HEK293 (cell line): ENCODE results near the gene NEU1.

ENCODE experiments used
- ELK4 ChIP-seq: IDR thresholded peaks from 2 replicates; pipeline ENCODE4 v1.6.1; 2011; ENCODE audit warnings: mild to moderate bottlenecking, low read depth, low read length, borderline replicate concordance
- GFI1B ChIP-seq: fragments of 450-650 bp; formaldehyde crosslinking; IDR thresholded peaks from 2 replicates; pipeline ENCODE4 v1.5.1; 2016; ENCODE audit warnings: missing biosample characterization, missing genetic modification characterization
- KLF17 ChIP-seq: fragments of 450-650 bp; formaldehyde crosslinking; IDR thresholded peaks from 2 replicates; pipeline ENCODE4 v1.5.1; 2016; ENCODE audit warnings: missing biosample characterization, missing genetic modification characterization
- SCRT1 ChIP-seq: fragments of 450-650 bp; formaldehyde crosslinking; IDR thresholded peaks from 2 replicates; pipeline ENCODE4 v1.5.1; 2016; ENCODE audit warnings: missing biosample characterization, missing genetic modification characterization, borderline replicate concordance
- SP3 ChIP-seq: fragments of 450-650 bp; formaldehyde crosslinking; IDR thresholded peaks from 2 replicates; pipeline ENCODE4 v1.5.1; 2016; ENCODE audit warnings: missing biosample characterization, missing genetic modification characterization
- ZBTB20 ChIP-seq: fragments of 450-650 bp; formaldehyde crosslinking; IDR thresholded peaks from 2 replicates; pipeline ENCODE4 v1.5.1; 2016; ENCODE audit warnings: missing biosample characterization, missing genetic modification characterization
- ZFP37 ChIP-seq: fragments of 450-650 bp; formaldehyde crosslinking; IDR thresholded peaks from 2 replicates; pipeline ENCODE4 v1.5.1; 2016; ENCODE audit warnings: missing biosample characterization, missing genetic modification characterization
- ZNF146 ChIP-seq: fragments of 450-650 bp; formaldehyde crosslinking; IDR thresholded peaks from 2 replicates; pipeline ENCODE4 v1.5.1; 2016; ENCODE audit warnings: missing biosample characterization, missing genetic modification characterization
- ZNF2 ChIP-seq: fragments of 450-650 bp; formaldehyde crosslinking; IDR thresholded peaks from 2 replicates; pipeline ENCODE4 v1.5.1; 2016; ENCODE audit warnings: missing biosample characterization, missing genetic modification characterization
- ZNF202 ChIP-seq: fragments of 450-650 bp; formaldehyde crosslinking; IDR thresholded peaks from 2 replicates; pipeline ENCODE4 v1.5.1; 2016; ENCODE audit warnings: missing biosample characterization, missing genetic modification characterization, borderline replicate concordance
- ZNF24 ChIP-seq: fragments of 450-650 bp; formaldehyde crosslinking; IDR thresholded peaks from 2 replicates; pipeline ENCODE4 v1.5.1; 2016; ENCODE audit warnings: missing biosample characterization, missing genetic modification characterization
- ZNF248 ChIP-seq: fragments of 450-650 bp; formaldehyde crosslinking; IDR thresholded peaks from 2 replicates; pipeline ENCODE4 v1.5.1; 2017; ENCODE audit warnings: missing biosample characterization, missing genetic modification characterization
- ZNF266 ChIP-seq: fragments of 450-650 bp; formaldehyde crosslinking; IDR thresholded peaks from 2 replicates; pipeline ENCODE4 v1.5.1; 2016; ENCODE audit warnings: missing biosample characterization, missing genetic modification characterization, low read depth
- ZNF324 ChIP-seq: fragments of 450-650 bp; formaldehyde crosslinking; IDR thresholded peaks from 2 replicates; pipeline ENCODE4 v1.5.1; 2016; ENCODE audit warnings: missing biosample characterization, missing genetic modification characterization
- ZNF335 ChIP-seq: fragments of 450-650 bp; formaldehyde crosslinking; conservative IDR thresholded peaks from 2 replicates; pipeline ENCODE4 v1.5.1; 2016; ENCODE audit warnings: missing biosample characterization, missing genetic modification characterization
- ZNF366 ChIP-seq: fragments of 450-650 bp; formaldehyde crosslinking; conservative IDR thresholded peaks from 2 replicates; pipeline ENCODE4 v1.5.1; 2016; ENCODE audit warnings: missing biosample characterization, missing genetic modification characterization
- ZNF37A ChIP-seq: fragments of 450-650 bp; IDR thresholded peaks from 2 replicates; pipeline ENCODE4 v1.5.1; 2018; ENCODE audit warnings: missing biosample characterization, missing genetic modification characterization
- ZNF529 ChIP-seq: fragments of 450-650 bp; formaldehyde crosslinking; IDR thresholded peaks from 2 replicates; pipeline ENCODE4 v1.5.1; 2017; ENCODE audit warnings: missing genetic modification characterization, missing biosample characterization; ENCODE audit not compliant: insufficient replicate concordance
- ZNF571 ChIP-seq: fragments of 450-650 bp; formaldehyde crosslinking; IDR thresholded peaks from 2 replicates; pipeline ENCODE4 v1.5.0; 2017; ENCODE audit warnings: missing biosample characterization, missing genetic modification characterization
- ZNF585B ChIP-seq: fragments of 450-650 bp; formaldehyde crosslinking; IDR thresholded peaks from 2 replicates; pipeline ENCODE4 v1.5.1; 2016; ENCODE audit warnings: missing biosample characterization, missing genetic modification characterization
- ZNF596 ChIP-seq: fragments of 450-650 bp; IDR thresholded peaks from 2 replicates; pipeline ENCODE4 v1.5.0; 2018; ENCODE audit warnings: missing biosample characterization, mild to moderate bottlenecking, missing genetic modification characterization, moderate library complexity
- ZNF626 ChIP-seq: fragments of 450-650 bp; sonication (Bioruptor Pico); formaldehyde crosslinking; IDR thresholded peaks from 2 replicates; pipeline ENCODE4 v1.5.1; 2018; ENCODE audit warnings: missing biosample characterization, missing genetic modification characterization, inconsistent platforms
- ZNF747 ChIP-seq: fragments of 450-650 bp; formaldehyde crosslinking; IDR thresholded peaks from 2 replicates; pipeline ENCODE4 v1.5.1; 2016; ENCODE audit warnings: missing biosample characterization, missing genetic modification characterization
- ZNF837 ChIP-seq: fragments of 450-650 bp; formaldehyde crosslinking; IDR thresholded peaks from 2 replicates; pipeline ENCODE4 v1.5.1; 2016; ENCODE audit warnings: missing biosample characterization, missing genetic modification characterization
- ZNF843 ChIP-seq: fragments of 450-650 bp; formaldehyde crosslinking; IDR thresholded peaks from 2 replicates; pipeline ENCODE4 v1.5.1; 2016; ENCODE audit warnings: missing biosample characterization, missing genetic modification characterization
- TF ChIP-seq, protein P1 (sequence below): fragments of 450-650 bp; formaldehyde crosslinking; IDR thresholded peaks from 2 replicates; pipeline ENCODE4 v1.5.1; 2016; ENCODE audit warnings: missing biosample characterization, missing genetic modification characterization
- TF ChIP-seq, protein P2 (sequence below): fragments of 450-650 bp; formaldehyde crosslinking; IDR thresholded peaks from 2 replicates; pipeline ENCODE4 v1.5.1; 2017; ENCODE audit warnings: missing biosample characterization, missing genetic modification characterization
- TF ChIP-seq, protein P3 (sequence below): fragments of 450-650 bp; formaldehyde crosslinking; IDR thresholded peaks from 2 replicates; pipeline ENCODE4 v1.5.1; 2016; ENCODE audit warnings: missing biosample characterization, missing genetic modification characterization, low read depth
- TF ChIP-seq, protein P4 (sequence below): fragments of 450-650 bp; formaldehyde crosslinking; IDR thresholded peaks from 2 replicates; pipeline ENCODE4 v1.5.1; 2016; ENCODE audit warnings: missing biosample characterization, missing genetic modification characterization

NEU1 gene

DNA sequence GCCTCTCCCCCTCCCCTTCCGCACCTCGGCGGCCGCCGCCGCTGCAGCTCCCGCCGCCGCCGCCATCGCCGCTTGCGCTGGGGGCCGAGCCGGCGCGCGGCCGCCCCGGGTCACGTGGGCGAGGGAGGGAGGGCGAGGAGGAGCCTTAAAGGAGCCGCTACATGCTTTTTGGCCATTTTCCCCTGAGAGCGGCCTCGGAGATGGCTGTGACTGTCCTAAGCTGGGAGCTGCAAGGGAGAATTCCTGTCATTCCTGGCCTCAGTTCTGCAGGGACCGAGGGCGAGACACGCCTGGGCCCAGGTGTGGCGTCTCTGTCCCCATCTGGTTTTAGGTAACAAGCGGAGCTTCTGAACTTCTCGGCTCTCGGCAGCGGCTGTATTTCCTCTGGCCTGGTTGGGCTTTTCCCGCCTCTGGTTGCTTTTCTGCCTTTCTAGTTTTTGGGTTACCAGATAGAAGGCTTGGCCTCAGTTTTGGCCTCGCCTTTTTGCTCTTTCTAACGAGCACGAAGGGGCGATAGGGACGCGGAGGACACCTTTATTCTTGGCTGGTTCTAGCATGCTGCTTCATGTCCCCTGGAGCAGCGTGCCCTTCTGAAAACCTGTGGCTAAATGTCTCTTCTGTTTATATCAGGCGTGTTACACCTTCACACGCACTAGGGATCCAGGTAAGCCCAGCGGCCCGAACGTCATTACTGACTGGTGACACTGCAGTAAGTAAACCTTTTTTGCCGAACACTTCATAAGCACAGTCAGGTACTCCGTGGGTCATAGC is 35.2 kb upstream of the NEU1 start, which contains the start of gene EHMT2 (continued):
- TF ChIP-seq ZNF626 (tag by site-specific recombination), result no peak
- TF ChIP-seq ZNF324 (tag by site-specific recombination), result no peak
- no peak for TF ChIP-seq ELK4
- no peak for TF ChIP-seq ZNF24 (tag by site-specific recombination)
- TF ChIP-seq ZNF37A (tag by site-specific recombination), result no peak
- no peak for TF ChIP-seq SCRT1 (tag by site-specific recombination)
- TF ChIP-seq, protein P1, sequence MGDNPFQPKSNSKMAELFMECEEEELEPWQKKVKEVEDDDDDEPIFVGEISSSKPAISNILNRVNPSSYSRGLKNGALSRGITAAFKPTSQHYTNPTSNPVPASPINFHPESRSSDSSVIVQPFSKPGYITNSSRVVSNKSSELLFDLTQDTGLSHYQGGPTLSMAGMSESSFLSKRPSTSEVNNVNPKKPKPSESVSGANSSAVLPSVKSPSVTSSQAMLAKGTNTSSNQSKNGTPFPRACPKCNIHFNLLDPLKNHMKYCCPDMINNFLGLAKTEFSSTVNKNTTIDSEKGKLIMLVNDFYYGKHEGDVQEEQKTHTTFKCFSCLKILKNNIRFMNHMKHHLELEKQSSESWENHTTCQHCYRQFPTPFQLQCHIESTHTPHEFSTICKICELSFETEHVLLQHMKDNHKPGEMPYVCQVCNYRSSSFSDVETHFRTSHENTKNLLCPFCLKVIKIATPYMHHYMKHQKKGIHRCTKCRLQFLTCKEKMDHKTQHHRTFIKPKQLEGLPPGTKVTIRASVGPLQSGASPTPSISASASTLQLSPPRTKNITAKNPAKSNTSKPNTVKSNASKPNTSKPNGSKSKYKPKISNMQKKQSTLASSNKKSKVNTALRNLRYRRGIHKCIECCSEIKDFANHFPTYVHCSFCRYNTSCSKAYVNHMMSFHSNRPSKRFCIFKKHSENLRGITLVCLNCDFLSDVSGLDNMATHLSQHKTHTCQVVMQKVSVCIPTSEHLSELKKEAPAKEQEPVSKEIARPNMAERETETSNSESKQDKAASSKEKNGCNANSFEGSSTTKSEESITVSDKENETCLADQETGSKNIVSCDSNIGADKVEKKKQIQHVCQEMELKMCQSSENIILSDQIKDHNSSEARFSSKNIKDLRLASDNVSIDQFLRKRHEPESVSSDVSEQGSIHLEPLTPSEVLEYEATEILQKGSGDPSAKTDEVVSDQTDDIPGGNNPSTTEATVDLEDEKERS, result no peak
- TF ChIP-seq ZNF585B (tag by site-specific recombination), result no peak
- TF ChIP-seq ZNF837 (tag by site-specific recombination), result no peak
- no peak for TF ChIP-seq ZNF596 (tag by site-specific recombination)
- no peak for TF ChIP-seq ZNF146
- no peak for TF ChIP-seq ZNF202 (tag by site-specific recombination)
- peak; percentile 63 for TF ChIP-seq ZBTB20
- TF ChIP-seq ZNF266 (tag by site-specific recombination), result no peak
- TF ChIP-seq ZNF248 (tag by site-specific recombination), result no peak
- TF ChIP-seq ZNF571 (tag by site-specific recombination), result no peak
- no peak for TF ChIP-seq ZNF843
- TF ChIP-seq, protein P2, sequence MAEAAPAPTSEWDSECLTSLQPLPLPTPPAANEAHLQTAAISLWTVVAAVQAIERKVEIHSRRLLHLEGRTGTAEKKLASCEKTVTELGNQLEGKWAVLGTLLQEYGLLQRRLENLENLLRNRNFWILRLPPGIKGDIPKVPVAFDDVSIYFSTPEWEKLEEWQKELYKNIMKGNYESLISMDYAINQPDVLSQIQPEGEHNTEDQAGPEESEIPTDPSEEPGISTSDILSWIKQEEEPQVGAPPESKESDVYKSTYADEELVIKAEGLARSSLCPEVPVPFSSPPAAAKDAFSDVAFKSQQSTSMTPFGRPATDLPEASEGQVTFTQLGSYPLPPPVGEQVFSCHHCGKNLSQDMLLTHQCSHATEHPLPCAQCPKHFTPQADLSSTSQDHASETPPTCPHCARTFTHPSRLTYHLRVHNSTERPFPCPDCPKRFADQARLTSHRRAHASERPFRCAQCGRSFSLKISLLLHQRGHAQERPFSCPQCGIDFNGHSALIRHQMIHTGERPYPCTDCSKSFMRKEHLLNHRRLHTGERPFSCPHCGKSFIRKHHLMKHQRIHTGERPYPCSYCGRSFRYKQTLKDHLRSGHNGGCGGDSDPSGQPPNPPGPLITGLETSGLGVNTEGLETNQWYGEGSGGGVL (tag by site-specific recombination), result no peak
- no peak for TF ChIP-seq ZNF747 (tag by site-specific recombination)
- TF ChIP-seq, protein P3, sequence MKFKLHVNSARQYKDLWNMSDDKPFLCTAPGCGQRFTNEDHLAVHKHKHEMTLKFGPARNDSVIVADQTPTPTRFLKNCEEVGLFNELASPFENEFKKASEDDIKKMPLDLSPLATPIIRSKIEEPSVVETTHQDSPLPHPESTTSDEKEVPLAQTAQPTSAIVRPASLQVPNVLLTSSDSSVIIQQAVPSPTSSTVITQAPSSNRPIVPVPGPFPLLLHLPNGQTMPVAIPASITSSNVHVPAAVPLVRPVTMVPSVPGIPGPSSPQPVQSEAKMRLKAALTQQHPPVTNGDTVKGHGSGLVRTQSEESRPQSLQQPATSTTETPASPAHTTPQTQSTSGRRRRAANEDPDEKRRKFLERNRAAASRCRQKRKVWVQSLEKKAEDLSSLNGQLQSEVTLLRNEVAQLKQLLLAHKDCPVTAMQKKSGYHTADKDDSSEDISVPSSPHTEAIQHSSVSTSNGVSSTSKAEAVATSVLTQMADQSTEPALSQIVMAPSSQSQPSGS (tag by site-specific recombination), result no peak
- no peak; the same call in 1 of the 2 replicates for TF ChIP-seq ZNF2 (tag by site-specific recombination)
- TF ChIP-seq KLF17 (tag by site-specific recombination), result no peak
- no peak; the same call in 1 of the 2 replicates for TF ChIP-seq SP3 (tag by site-specific recombination)
- TF ChIP-seq GFI1B, result no peak
- TF ChIP-seq ZNF335 (tag by site-specific recombination), result no peak
- no peak for TF ChIP-seq ZNF529 (tag by site-specific recombination)
- TF ChIP-seq ZNF366 (tag by site-specific recombination), result peak; percentile 43
- TF ChIP-seq, protein P4, sequence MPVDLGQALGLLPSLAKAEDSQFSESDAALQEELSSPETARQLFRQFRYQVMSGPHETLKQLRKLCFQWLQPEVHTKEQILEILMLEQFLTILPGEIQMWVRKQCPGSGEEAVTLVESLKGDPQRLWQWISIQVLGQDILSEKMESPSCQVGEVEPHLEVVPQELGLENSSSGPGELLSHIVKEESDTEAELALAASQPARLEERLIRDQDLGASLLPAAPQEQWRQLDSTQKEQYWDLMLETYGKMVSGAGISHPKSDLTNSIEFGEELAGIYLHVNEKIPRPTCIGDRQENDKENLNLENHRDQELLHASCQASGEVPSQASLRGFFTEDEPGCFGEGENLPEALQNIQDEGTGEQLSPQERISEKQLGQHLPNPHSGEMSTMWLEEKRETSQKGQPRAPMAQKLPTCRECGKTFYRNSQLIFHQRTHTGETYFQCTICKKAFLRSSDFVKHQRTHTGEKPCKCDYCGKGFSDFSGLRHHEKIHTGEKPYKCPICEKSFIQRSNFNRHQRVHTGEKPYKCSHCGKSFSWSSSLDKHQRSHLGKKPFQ (tag by site-specific recombination), result no peak
- TF ChIP-seq ZFP37 (tag by site-specific recombination), result peak; percentile 60; the same call in 1 of the 2 replicates
